Mucosa of descending colon (tissue), 3 donors: Measurements from ENCODE around the gene HDGF. TPM values are rescaled to one million over a fixed set of nuclear protein-coding genes. Genes with fewer than 3 reads are reported as not detected.

ENCODE experiments used
- ATAC-seq: fragments of 200-7000 bp; cut with Tn5 transposase; one replicate; pipeline ENCODE4 v1.9.1; 2020; ENCODE audit warnings: mild to moderate bottlenecking, moderate library complexity
- DNase-seq, 3 donors: peaks; one replicate each; pipeline ENCODE4 v3.0.0-alpha.2; 2020
- H3K36me3 ChIP-seq: fragments of 200-600 bp; one replicate; pipeline ENCODE4 v1.8.0; 2021; ENCODE audit warnings: low read depth, mild to moderate bottlenecking
- H3K4me1 ChIP-seq: fragments of 200-600 bp; one replicate; pipeline ENCODE4 v1.8.0; 2021; ENCODE audit warnings: low read depth, mild to moderate bottlenecking
- H3K4me3 ChIP-seq: fragments of 200-600 bp; one replicate; pipeline ENCODE4 v1.8.0; 2021; ENCODE audit warnings: mild to moderate bottlenecking
- H3K9me3 ChIP-seq: fragments of 200-600 bp; one replicate; pipeline ENCODE4 v1.8.0; 2021; ENCODE audit warnings: mild to moderate bottlenecking
- intact Hi-C, 2 donors: fragments of 100-400 bp; cut with DNase I in 1 of 2; cut with micrococcal nuclease in 1 of 2; formaldehyde crosslinking; loops; one replicate each; pipeline versions ENCODE4 v1.11.0 to v1.11.1; 2022; cut with DNase I, micrococcal nuclease
- total RNA-seq, 3 donors: library from RNA; stranded (reverse); fragmentation: NEBNext Ultra II Directional in 2 of 3; extraction: Animal tissue kit (Norgen Biotek cat#: 25700) in 2 of 3; gene quantifications; one replicate each; pipeline versions ENCODE4 v1.2.1 to v1.2.4, GENCODE V29; 2021 to 2023
- TF ChIP-seq, protein P1 (sequence below): fragments of 200-600 bp; IDR thresholded peaks from one replicate; pipeline ENCODE4 v1.8.0; 2022; ENCODE audit warnings: antibody characterized with exemption, mild to moderate bottlenecking
- donor health status: DM: no; HTN: no; CAD: no; lungs with moderate emphysema.
- donor health status: DM: no; HTN: no; CAD: no.
- donor health status: DM: no; HTN: yes; CAD: no.

The HDGF gene
- total RNA-seq, 3 donors from 2014 or later: 196 to 264 (median 221) TPM

DNA sequence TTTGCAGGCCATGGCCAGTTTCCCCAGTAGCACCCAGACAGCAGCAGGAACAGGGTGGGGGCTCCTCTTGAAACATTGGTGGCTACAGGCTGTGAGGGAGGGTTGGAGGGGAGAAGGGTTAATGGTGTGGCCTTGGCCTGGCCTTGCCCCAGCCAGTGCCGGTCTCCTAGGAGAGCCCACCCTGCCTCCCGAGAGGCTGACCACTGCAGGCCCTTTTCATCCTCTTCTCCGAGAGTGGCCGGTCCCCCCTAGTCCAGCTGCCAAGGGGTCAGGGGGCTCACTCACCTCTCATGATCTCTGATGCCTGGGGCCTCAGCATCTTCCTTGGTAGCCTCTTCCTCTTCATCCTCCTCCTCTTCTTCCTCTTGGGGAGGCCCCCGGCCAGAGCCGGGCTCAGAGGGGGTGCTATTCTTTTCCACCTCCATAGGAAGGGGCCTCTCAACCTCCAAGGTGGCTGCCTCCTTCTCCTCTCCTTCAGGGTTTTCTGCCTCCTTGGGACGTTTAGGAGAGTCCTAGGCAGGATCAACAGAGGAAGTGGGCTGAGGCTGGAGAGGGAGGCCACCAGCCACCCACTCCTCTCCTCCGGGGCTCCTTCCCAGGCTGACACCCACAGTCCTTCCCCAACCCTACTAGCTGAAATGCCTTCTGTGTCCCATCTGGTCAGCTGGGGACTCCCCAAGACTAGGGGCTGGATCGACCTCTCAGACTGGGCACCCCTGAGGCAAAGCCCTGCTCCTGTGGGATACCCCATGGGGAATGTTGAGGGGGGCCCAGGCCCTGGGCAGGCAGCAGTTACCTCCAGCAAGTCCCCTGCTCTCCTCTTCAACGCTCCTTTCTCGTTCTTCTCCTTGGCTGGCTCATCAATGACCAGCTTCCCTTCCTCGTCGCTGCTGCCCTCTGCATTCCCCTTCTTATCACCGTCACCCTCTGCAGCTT, 7.8 kb downstream of the HDGF start:
- DNase-seq (no peak), ATAC-seq (no peak)
- intact Hi-C loops: no loop called here
- TF ChIP-seq, protein P1, sequence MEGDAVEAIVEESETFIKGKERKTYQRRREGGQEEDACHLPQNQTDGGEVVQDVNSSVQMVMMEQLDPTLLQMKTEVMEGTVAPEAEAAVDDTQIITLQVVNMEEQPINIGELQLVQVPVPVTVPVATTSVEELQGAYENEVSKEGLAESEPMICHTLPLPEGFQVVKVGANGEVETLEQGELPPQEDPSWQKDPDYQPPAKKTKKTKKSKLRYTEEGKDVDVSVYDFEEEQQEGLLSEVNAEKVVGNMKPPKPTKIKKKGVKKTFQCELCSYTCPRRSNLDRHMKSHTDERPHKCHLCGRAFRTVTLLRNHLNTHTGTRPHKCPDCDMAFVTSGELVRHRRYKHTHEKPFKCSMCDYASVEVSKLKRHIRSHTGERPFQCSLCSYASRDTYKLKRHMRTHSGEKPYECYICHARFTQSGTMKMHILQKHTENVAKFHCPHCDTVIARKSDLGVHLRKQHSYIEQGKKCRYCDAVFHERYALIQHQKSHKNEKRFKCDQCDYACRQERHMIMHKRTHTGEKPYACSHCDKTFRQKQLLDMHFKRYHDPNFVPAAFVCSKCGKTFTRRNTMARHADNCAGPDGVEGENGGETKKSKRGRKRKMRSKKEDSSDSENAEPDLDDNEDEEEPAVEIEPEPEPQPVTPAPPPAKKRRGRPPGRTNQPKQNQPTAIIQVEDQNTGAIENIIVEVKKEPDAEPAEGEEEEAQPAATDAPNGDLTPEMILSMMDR: no peak
- H3K4me3 ChIP-seq: no peak overlapping the region
- peaks cover 36% of the 10 kb centered on the region for H3K4me1 ChIP-seq
- no peaks in the 10 kb centered on the region for H3K9me3 ChIP-seq
- H3K36me3 ChIP-seq: peaks cover 7% of the 10 kb centered on the region

DNA sequence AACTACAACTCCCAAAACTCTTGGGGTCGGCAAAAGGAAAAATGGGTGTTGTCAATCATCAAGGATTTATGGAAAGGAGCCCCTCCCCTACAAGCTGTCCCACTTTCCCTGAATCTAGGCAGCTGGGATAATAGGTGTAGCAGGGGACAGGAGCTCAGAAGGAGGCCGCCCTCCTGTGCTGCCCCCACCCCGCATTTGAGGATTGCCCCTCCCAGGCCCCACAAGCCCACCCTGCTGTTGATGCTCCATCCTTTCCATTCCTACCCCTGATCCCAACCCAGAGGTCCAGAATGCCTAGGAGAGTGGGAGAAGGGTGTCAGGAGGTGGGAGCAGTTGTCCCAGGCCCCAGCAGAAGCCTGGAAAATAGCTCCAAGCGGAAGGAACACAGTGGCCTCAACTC, 8.7 kb downstream of the HDGF start:
- TF ChIP-seq, protein P1: no peak
- Histone ChIP-seq H3K4me3 (no peak overlapping the region), H3K36me3 (peaks cover 7% of the 10 kb centered on the region), H3K4me1 (peaks cover 28% of the 10 kb centered on the region), H3K9me3 (no peaks in the 10 kb centered on the region)
- intact Hi-C loops: no loop called here
- DNase-seq (no peak), ATAC-seq (no peak)

GRCh38 chr1:156742017-156742416, 9.5 kb downstream of the HDGF start:
- intact Hi-C loops: no loop called here
- Histone ChIP-seq H3K36me3 (peaks cover 7% of the 10 kb centered on the region), H3K4me3 (no peak overlapping the region), H3K4me1 (peaks cover 23% of the 10 kb centered on the region), H3K9me3 (no peaks in the 10 kb centered on the region)
- no peak for DNase-seq
- ATAC-seq: no peak
- TF ChIP-seq, protein P1: no peak

GRCh38 chr1:156741481-156741983, 9.9 kb downstream of the HDGF start:
- TF ChIP-seq, protein P1: no peak
- Histone ChIP-seq H3K36me3 (peaks cover 7% of the 10 kb centered on the region), H3K4me3 (no peak overlapping the region), H3K4me1 (peaks cover 20% of the 10 kb centered on the region), H3K9me3 (no peaks in the 10 kb centered on the region)
- ATAC-seq: no peak
- DNase-seq: no peak
- intact Hi-C loops: no loop called here

DNA sequence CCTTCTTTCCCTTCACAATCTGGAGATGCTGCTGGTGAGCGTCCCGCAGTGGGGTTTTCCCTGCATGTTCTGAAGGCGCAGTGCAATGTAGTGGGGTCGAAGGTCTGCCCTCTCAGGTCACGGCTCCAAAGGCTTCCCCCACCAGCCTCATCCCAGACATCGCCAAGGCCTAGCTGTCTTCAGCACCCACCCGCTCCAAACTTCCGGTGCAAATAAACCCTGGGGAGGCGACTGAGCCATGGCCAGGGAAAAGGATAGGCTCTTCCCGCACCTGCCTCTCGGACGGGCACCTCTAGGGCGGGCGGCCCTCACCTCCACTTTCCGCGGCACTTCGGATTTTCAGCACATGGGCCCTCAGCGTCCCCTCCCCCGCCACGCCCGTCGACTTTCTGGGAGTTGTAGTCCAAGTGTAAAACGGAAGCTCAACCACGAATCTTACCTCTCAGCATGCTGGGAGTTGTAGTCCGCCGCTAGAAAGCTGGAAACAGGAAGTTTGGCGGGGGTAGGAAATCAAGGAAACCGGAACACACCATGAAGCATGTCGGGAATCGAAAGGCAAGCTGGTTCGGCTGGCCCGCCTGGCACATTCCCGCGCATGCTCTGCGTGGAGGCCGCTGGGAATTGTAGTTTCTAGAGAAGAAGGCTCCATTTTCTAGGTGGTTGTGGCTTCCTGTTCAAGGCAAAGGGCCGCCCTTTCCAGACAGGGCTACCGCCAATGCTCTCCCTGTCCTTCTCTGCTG, 10.6 kb downstream of the HDGF start, which contains the start of gene MRPL24:
Gene MRPL24, minus strand, starts transcription at position 348 of the 740 bp plus-strand sequence. CDS start 2,384 bp downstream, outside the sequence.
- peak within 1 kb of the TSS; percentile 40 for H3K4me3 ChIP-seq
- intact Hi-C loops: no loop called here
- ATAC-seq (peak; percentile 94), DNase-seq (peak; percentile 97 to 99 (median 97))
- H3K4me1 ChIP-seq: peaks cover 13% of the 10 kb centered on the region
- H3K36me3 ChIP-seq: peaks cover 7% of the 10 kb centered on the region
- H3K9me3 ChIP-seq: no peaks in the 10 kb centered on the region
- TF ChIP-seq, protein P1: no peak
